Neural cell (in vitro differentiated cells): ENCODE results near the gene MDGA2. TPM values are rescaled to one million over a fixed set of nuclear protein-coding genes. Genes with fewer than 3 reads are reported as not detected.

Experiments
- H2AFZ ChIP-seq: fragments of 200-600, 300-800 bp; sonication (generic), shearing (Covaris generic); 2 replicates; pipeline ENCODE4 v1.6.0; 2014; ENCODE audit warnings: low read depth, mild to moderate bottlenecking, antibody characterized with exemption, low read length, moderate library complexity
- H3F3A ChIP-seq: fragments of 200-600 bp; shearing (Covaris generic); 2 replicates; pipeline ENCODE4 v1.6.1; 2016; ENCODE audit warnings: mild to moderate bottlenecking, moderate library complexity, mixed read lengths, antibody characterized with exemption, low read length; ENCODE audit not compliant: insufficient read depth, poor library complexity, severe bottlenecking
- H3K27ac ChIP-seq: fragments of 200-600, 300-800 bp; sonication (generic), shearing (Covaris generic); 2 replicates; pipeline ENCODE4 v1.5.1; 2014; ENCODE audit warnings: mild to moderate bottlenecking, low read length, moderate library complexity
- H3K27me3 ChIP-seq: fragments of 300-800, 200-600 bp; sonication (generic), shearing (Covaris generic); 2 replicates; pipeline ENCODE4 v1.6.0; 2014; ENCODE audit warnings: mild to moderate bottlenecking, low read depth, low read length, moderate library complexity; ENCODE audit not compliant: insufficient read depth
- H3K36me3 ChIP-seq: fragments of 300-800, 200-600 bp; sonication (generic), shearing (Covaris generic); 2 replicates; pipeline ENCODE4 v1.5.1; 2014; ENCODE audit warnings: mild to moderate bottlenecking, antibody characterized with exemption, low read length, moderate library complexity; ENCODE audit not compliant: insufficient read depth
- H3K4me2 ChIP-seq: fragments of 300-800, 200-600 bp; sonication (generic), shearing (Covaris generic); 2 replicates; pipeline ENCODE4 v1.6.0; 2014; ENCODE audit warnings: mild to moderate bottlenecking, low read length
- H3K4me3 ChIP-seq: fragments of 300-800, 200-600 bp; sonication (generic), shearing (Covaris generic); 2 replicates; pipeline ENCODE4 v1.5.1; 2014; ENCODE audit warnings: mild to moderate bottlenecking, low read length, moderate library complexity
- H3K79me2 ChIP-seq: fragments of 200-600 bp; shearing (Covaris generic); replicated peaks from 2 replicates; pipeline ENCODE4 v1.6.0; 2014; ENCODE audit warnings: mild to moderate bottlenecking, low read length, moderate library complexity; ENCODE audit not compliant: insufficient read depth
- H3K9ac ChIP-seq: fragments of 300-800, 200-600 bp; sonication (generic), shearing (Covaris generic); 2 replicates; pipeline ENCODE4 v1.6.1; 2016; ENCODE audit warnings: mild to moderate bottlenecking, low read length, mixed read lengths
- H3K9me2 ChIP-seq: fragments of 200-600 bp; shearing (Covaris generic); 2 replicates; pipeline ENCODE4 v1.6.1; 2016; ENCODE audit warnings: mild to moderate bottlenecking, low read length, mixed read lengths; ENCODE audit not compliant: insufficient read depth
- H3K9me3 ChIP-seq: fragments of 200-600, 300-800 bp; sonication (generic), shearing (Covaris generic); 2 replicates; pipeline ENCODE4 v1.6.1; 2016; ENCODE audit warnings: mild to moderate bottlenecking, mixed run types, low read length, moderate library complexity, mixed read lengths
- H4K20me1 ChIP-seq: fragments of 200-600 bp; shearing (Covaris generic); 2 replicates; pipeline ENCODE4 v1.6.1; 2016; ENCODE audit warnings: mild to moderate bottlenecking, mixed run types; ENCODE audit not compliant: insufficient read depth
- CTCF ChIP-seq: fragments of 450-650 bp; IDR thresholded peaks from 2 replicates; pipeline ENCODE4 v1.5.1; 2014; ENCODE audit warnings: antibody characterized with exemption, mild to moderate bottlenecking, moderate library complexity; ENCODE audit not compliant: poor library complexity, severe bottlenecking
- EP300 ChIP-seq: fragments of 450-650 bp; conservative IDR thresholded peaks from 2 replicates; pipeline ENCODE4 v1.6.1; 2014; ENCODE audit warnings: antibody characterized with exemption, mild to moderate bottlenecking, moderate library complexity; ENCODE audit not compliant: poor library complexity, severe bottlenecking
- EZH2 ChIP-seq: fragments of 200-600, 300-800 bp; shearing (Covaris generic), sonication (generic); IDR thresholded peaks from 2 replicates; pipeline ENCODE4 v1.6.1; 2014; ENCODE audit warnings: antibody characterized with exemption, low read length, borderline replicate concordance, mild to moderate bottlenecking; ENCODE audit not compliant: insufficient read depth, poor library complexity, severe bottlenecking
- MXI1 ChIP-seq: fragments of 450-650 bp; conservative IDR thresholded peaks from 2 replicates; pipeline ENCODE4 v1.6.1; 2014; ENCODE audit warnings: antibody characterized with exemption, mild to moderate bottlenecking; ENCODE audit not compliant: poor library complexity, severe bottlenecking
- POLR2AphosphoS5 ChIP-seq: IDR thresholded peaks from 2 replicates; pipeline ENCODE4 v1.6.1; 2012
- RAD21 ChIP-seq: fragments of 450-650 bp; conservative IDR thresholded peaks from 2 replicates; pipeline ENCODE4 v1.6.1; 2014; ENCODE audit warnings: antibody characterized with exemption, mild to moderate bottlenecking, moderate library complexity
- REST ChIP-seq: IDR thresholded peaks from 2 replicates; pipeline ENCODE4 v1.6.1; 2012; ENCODE audit warnings: borderline replicate concordance
- SMC3 ChIP-seq: fragments of 450-650 bp; conservative IDR thresholded peaks from 2 replicates; pipeline ENCODE4 v1.6.1; 2014; ENCODE audit warnings: antibody characterized with exemption, mild to moderate bottlenecking, moderate library complexity; ENCODE audit not compliant: poor library complexity
- TAF1 ChIP-seq: IDR thresholded peaks from 2 replicates; pipeline ENCODE4 v1.6.1; 2012; ENCODE audit warnings: low read depth
- polyA plus RNA-seq: library from polyadenylated mRNA; depleted of rRNA; stranded (reverse); fragments of >200 nt; gene quantifications from 2 replicates; pipeline ENCODE4 v1.2.3, GENCODE V29; 2014

The MDGA2 gene
- polyA plus RNA-seq, 1 donor from 2014 or later = 3.8 TPM

- Histone ChIP-seq H3K4me2 (no peak overlapping the region), H3K4me3 (no peak overlapping the region), H3F3A (no peaks in the 10 kb centered on the region), H3K36me3 (no peaks in the 10 kb centered on the region), H3K9me2 (no peaks in the 10 kb centered on the region), H4K20me1 (no peaks in the 10 kb centered on the region), H3K9me3 (no peaks in the 10 kb centered on the region), H3K27ac (no peak overlapping the region), H3K9ac (no peak overlapping the region), H3K27me3 (no peaks in the 10 kb centered on the region), H3K79me2 (no peaks in the 10 kb centered on the region), H2AFZ (no peak overlapping the region)
- TF ChIP-seq EP300 (no peak), POLR2AphosphoS5 (no peak), TAF1 (no peak), SMC3 (no peak), REST (no peak), MXI1 (no peak), RAD21 (no peak), CTCF (no peak), EZH2 (no peak)
Measured at GRCh38 chr14:47149326-47149725, 526.1 kb downstream of the MDGA2 start.

GRCh38 chr14:47148686-47149085 is 526.7 kb downstream of the MDGA2 start:
- H3K4me2 ChIP-seq = no peak overlapping the region
- no peak for TF ChIP-seq MXI1
- TF ChIP-seq CTCF = no peak
- no peak for TF ChIP-seq REST
- no peak for TF ChIP-seq EP300
- no peak for TF ChIP-seq SMC3
- no peak for TF ChIP-seq RAD21
- no peak for TF ChIP-seq EZH2
- no peak for TF ChIP-seq POLR2AphosphoS5
- no peak for TF ChIP-seq TAF1
- H4K20me1 ChIP-seq = no peaks in the 10 kb centered on the region
- no peak overlapping the region for H3K4me3 ChIP-seq
- H3F3A ChIP-seq = no peaks in the 10 kb centered on the region
- no peak overlapping the region for H3K27ac ChIP-seq
- no peaks in the 10 kb centered on the region for H3K9me3 ChIP-seq
- no peaks in the 10 kb centered on the region for H3K79me2 ChIP-seq
- H3K9ac ChIP-seq = no peak overlapping the region
- H3K27me3 ChIP-seq = no peaks in the 10 kb centered on the region
- H3K36me3 ChIP-seq = no peaks in the 10 kb centered on the region
- H2AFZ ChIP-seq = no peak overlapping the region
- H3K9me2 ChIP-seq = no peaks in the 10 kb centered on the region
